ENCODE data around the gene ANKRD23. TPM values are rescaled to one million over a fixed set of nuclear protein-coding genes. Genes with fewer than 3 reads are reported as not detected.
A peak's percentile ranks its signal among the peaks of the same experiment; 100 is the strongest.
"Not testable (repeated sequence)": the region's sequence is repeated elsewhere in the genome, so short reads cannot be mapped to it uniquely, and the experiment has no call there.

ANKRD23 gene
- 0.20 TPM in 1 of 2 replicates, not detected in the other for total RNA-seq (2014; rRNA removed; shearing (Covaris generic))

- no peak for DNase-seq (ENCODE audit: low read depth)
These were observed at the start of gene ANKRD23 for GRCh38 chr2:96843538-96844268. TSS of gene ANKRD23 (minus strand) at chr2:96844021. CDS start at chr2:96843992, 29 bp downstream.

- DNase-seq (ENCODE audit: low read depth), result peak; percentile 71
These were observed 47.9 kb upstream of the ANKRD23 start for GRCh38 chr2:96891591-96892333.

- DNase-seq (ENCODE audit: low read depth), result no peak
These were observed 47.0 kb upstream of the ANKRD23 start for GRCh38 chr2:96890726-96891385.

- DNase-seq (ENCODE audit: low read depth), result no peak
These were observed 46.4 kb upstream of the ANKRD23 start for GRCh38 chr2:96890252-96890651.

- DNase-seq (ENCODE audit: low read depth), result not testable (repeated sequence)
These were observed 45.7 kb upstream of the ANKRD23 start for GRCh38 chr2:96889502-96889901.

GRCh38 chr2:96888072-96889011, 44.5 kb upstream of the ANKRD23 start:
- no peak for DNase-seq (ENCODE audit: low read depth)

- no peak for DNase-seq (ENCODE audit: low read depth)
These were observed 43.7 kb upstream of the ANKRD23 start for GRCh38 chr2:96887493-96888012.

GRCh38 chr2:96885432-96886347, 41.9 kb upstream of the ANKRD23 start:
- DNase-seq (ENCODE audit: low read depth), result no peak

- DNase-seq (ENCODE audit: low read depth), result peak; percentile 70
These were observed 40.7 kb upstream of the ANKRD23 start for GRCh38 chr2:96884299-96885094.

GRCh38 chr2:96883306-96883705, 39.5 kb upstream of the ANKRD23 start:
- no peak for DNase-seq (ENCODE audit: low read depth)

GRCh38 chr2:96882906-96883305, 39.1 kb upstream of the ANKRD23 start:
- no peak for DNase-seq (ENCODE audit: low read depth)

- no peak for DNase-seq (ENCODE audit: low read depth)
These were observed 38.4 kb upstream of the ANKRD23 start for GRCh38 chr2:96882230-96882629.

GRCh38 chr2:96881349-96882195, 37.8 kb upstream of the ANKRD23 start:
- DNase-seq (ENCODE audit: low read depth), result no peak

GRCh38 chr2:96880891-96881273, 37.1 kb upstream of the ANKRD23 start:
- no peak for DNase-seq (ENCODE audit: low read depth)

GRCh38 chr2:96879545-96880040, 35.8 kb upstream of the ANKRD23 start:
- DNase-seq (ENCODE audit: low read depth), result no peak

GRCh38 chr2:96878796-96879544, 35.1 kb upstream of the ANKRD23 start:
- no peak for DNase-seq (ENCODE audit: low read depth)

- DNase-seq (ENCODE audit: low read depth), result no peak
These were observed 34.4 kb upstream of the ANKRD23 start for GRCh38 chr2:96878171-96878570.
